ENCODE data around the gene MRAP2. TPM values are rescaled to one million over a fixed set of nuclear protein-coding genes. Genes with fewer than 3 reads are reported as not detected.
"Not testable (repeated sequence)": the region's sequence is repeated elsewhere in the genome, so short reads cannot be mapped to it uniquely, and the experiment has no call there.

Gene MRAP2
- total and polyA plus RNA-seq, 2 donors (not counting 3 experiments of a cell fraction or from before 2014, with no cell fraction given): 5.8 to 8.6 TPM

DNA sequence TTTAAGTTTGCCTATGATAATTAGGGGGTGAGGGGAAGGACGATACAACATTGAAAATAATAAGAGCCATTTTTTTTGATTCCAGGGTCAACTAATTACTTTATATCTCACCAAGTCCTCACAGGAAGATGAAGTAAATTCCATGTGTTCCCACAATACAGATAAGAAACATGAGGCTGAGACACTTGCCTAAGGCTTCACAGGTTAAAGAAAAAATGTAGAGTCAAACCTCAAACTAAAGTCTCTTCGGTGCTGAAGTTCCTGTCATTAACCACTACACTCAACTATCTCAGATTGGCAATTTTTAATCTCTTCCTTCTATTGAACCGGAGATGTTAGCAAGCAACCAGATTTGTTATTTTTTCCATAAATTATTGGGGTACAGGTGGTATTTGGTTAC, 33.0 kb downstream of the MRAP2 start:
- Histone ChIP-seq H3K27ac (ENCODE audit: insufficient read depth, low read depth, low read length) (no peak overlapping the region), H3K9me3 (replicated peaks; ENCODE audit: control insufficient read depth, insufficient read depth, low read length) (no peaks in the 10 kb centered on the region), H3K79me2 (ENCODE audit: control insufficient read depth, insufficient read depth, low read length) (no peaks in the 10 kb centered on the region), H4K20me1 (replicated peaks; ENCODE audit: control insufficient read depth, extremely low read depth, insufficient read depth, low read length) (no peaks in the 10 kb centered on the region), H2AFZ (ENCODE audit: low read depth, low read length) (no peak overlapping the region), H3K4me1 (ENCODE audit: control insufficient read depth, extremely low read depth, insufficient read depth, low read length) (peaks cover 11% of the 10 kb centered on the region), H3K36me3 (ENCODE audit: control insufficient read depth in 2 of 2, extremely low read depth in 1 of 2, insufficient read depth in 2 of 2, low read length in 2 of 2) (no peaks in the 10 kb centered on the region), H3K4me2 (ENCODE audit: insufficient read depth, low read length) (no peak overlapping the region), H3K9ac (replicated peaks; ENCODE audit: extremely low read depth, insufficient read depth, low read length) (no peak overlapping the region), H3K27me3 (ENCODE audit: control insufficient read depth in 2 of 2, insufficient read depth in 2 of 2, low read length in 2 of 2) (no peaks in the 10 kb centered on the region), H3K9me1 (replicated peaks; ENCODE audit: control insufficient read depth, extremely low read depth, insufficient read depth, low read length) (no peaks in the 10 kb centered on the region), H3K4me3 (replicated peaks in 1 of 3; ENCODE audit: insufficient read depth in 1 of 3, low read depth in 1 of 3, low read length in 3 of 3) (no peak overlapping the region)
- BruUV-seq (replicated peaks): no TSS peak
- TF ChIP-seq EZH2 (IDR thresholded peaks at IDR 0.05; ENCODE audit: borderline replicate concordance, low read depth, low read length, severe bottlenecking) (no peak), GATA2 (IDR thresholded peaks at IDR 0.05; ENCODE audit: insufficient read depth, insufficient read length, low read depth, low read length) (no peak), FOS (IDR thresholded peaks at IDR 0.05; ENCODE audit: borderline replicate concordance, insufficient read depth, low read length) (no peak), POLR2A (IDR thresholded peaks at IDR 0.05; ENCODE audit: low read depth, low read length) (no peak), POLR2AphosphoS5 (IDR thresholded peaks at IDR 0.05; ENCODE audit: insufficient read depth, low read depth, low read length) (no peak), JUN (IDR thresholded peaks at IDR 0.05; ENCODE audit: borderline replicate concordance, insufficient read depth, insufficient read length, low read depth) (no peak), MYC (IDR thresholded peaks at IDR 0.05; ENCODE audit: low read depth, low read length) (no peak)
- TF ChIP-seq, protein P1, sequence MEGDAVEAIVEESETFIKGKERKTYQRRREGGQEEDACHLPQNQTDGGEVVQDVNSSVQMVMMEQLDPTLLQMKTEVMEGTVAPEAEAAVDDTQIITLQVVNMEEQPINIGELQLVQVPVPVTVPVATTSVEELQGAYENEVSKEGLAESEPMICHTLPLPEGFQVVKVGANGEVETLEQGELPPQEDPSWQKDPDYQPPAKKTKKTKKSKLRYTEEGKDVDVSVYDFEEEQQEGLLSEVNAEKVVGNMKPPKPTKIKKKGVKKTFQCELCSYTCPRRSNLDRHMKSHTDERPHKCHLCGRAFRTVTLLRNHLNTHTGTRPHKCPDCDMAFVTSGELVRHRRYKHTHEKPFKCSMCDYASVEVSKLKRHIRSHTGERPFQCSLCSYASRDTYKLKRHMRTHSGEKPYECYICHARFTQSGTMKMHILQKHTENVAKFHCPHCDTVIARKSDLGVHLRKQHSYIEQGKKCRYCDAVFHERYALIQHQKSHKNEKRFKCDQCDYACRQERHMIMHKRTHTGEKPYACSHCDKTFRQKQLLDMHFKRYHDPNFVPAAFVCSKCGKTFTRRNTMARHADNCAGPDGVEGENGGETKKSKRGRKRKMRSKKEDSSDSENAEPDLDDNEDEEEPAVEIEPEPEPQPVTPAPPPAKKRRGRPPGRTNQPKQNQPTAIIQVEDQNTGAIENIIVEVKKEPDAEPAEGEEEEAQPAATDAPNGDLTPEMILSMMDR (IDR thresholded peaks at IDR 0.05; ENCODE audit: extremely low read depth in 1 of 2, insufficient read depth in 1 of 2, low read depth in 1 of 2, low read length in 2 of 2): no peak
- TF ChIP-seq, protein P2, sequence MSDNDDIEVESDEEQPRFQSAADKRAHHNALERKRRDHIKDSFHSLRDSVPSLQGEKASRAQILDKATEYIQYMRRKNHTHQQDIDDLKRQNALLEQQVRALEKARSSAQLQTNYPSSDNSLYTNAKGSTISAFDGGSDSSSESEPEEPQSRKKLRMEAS (IDR thresholded peaks at IDR 0.05; ENCODE audit: insufficient read depth, insufficient read length): no peak
- DNase-seq (ENCODE audit: low read depth, low spot score) (no peak), FAIRE-seq (no peak)
- CTCF ChIA-PET: no interaction called here
- dilution Hi-C loops (cut with MboI; ENCODE audit: extremely low pct_ligation_motif_present, low sequenced_read_pairs) (no loop called here), intact Hi-C loops (cut with micrococcal nuclease) (no loop called here)
- POLR2A ChIA-PET: no interaction called here

DNA sequence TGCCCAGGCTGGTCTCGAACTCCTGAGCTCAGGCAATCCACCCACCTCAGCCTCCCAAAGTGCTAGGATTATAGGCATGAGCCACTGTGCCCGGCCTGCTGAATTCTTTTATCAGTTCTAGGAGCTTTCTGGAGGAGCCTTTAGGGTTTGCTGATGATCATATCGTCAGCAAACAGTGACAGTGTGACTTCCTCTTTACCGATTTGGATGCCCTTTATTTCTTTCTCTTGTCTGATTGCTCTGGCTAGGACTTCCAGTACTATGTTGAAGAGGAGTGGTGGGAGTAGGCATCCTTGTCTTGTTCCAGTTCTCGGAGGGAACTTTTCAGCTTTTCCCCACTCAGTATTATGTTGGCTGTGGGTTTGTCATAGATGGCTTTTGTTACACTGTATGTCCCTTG, 35.3 kb downstream of the MRAP2 start:
- FAIRE-seq; H3K4me3 ChIP-seq (replicated peaks in 1 of 3; ENCODE audit: insufficient read depth in 1 of 3, low read depth in 1 of 3, low read length in 3 of 3); intact Hi-C loops (cut with micrococcal nuclease); H3K9ac ChIP-seq (replicated peaks; ENCODE audit: extremely low read depth, insufficient read depth, low read length); H3K79me2 ChIP-seq (ENCODE audit: control insufficient read depth, insufficient read depth, low read length); CTCF ChIA-PET; dilution Hi-C loops (cut with MboI; ENCODE audit: extremely low pct_ligation_motif_present, low sequenced_read_pairs); POLR2A ChIA-PET; H3K4me2 ChIP-seq (ENCODE audit: insufficient read depth, low read length); H3K27ac ChIP-seq (ENCODE audit: insufficient read depth, low read depth, low read length); H3K27me3 ChIP-seq (ENCODE audit: control insufficient read depth in 2 of 2, insufficient read depth in 2 of 2, low read length in 2 of 2); H3K9me3 ChIP-seq (replicated peaks; ENCODE audit: control insufficient read depth, insufficient read depth, low read length); DNase-seq (ENCODE audit: low read depth, low spot score); BruUV-seq (replicated peaks); H3K9me1 ChIP-seq (replicated peaks; ENCODE audit: control insufficient read depth, extremely low read depth, insufficient read depth, low read length); H2AFZ ChIP-seq (ENCODE audit: low read depth, low read length); H3K36me3 ChIP-seq (ENCODE audit: control insufficient read depth in 2 of 2, extremely low read depth in 1 of 2, insufficient read depth in 2 of 2, low read length in 2 of 2); H4K20me1 ChIP-seq (replicated peaks; ENCODE audit: control insufficient read depth, extremely low read depth, insufficient read depth, low read length): not testable (repeated sequence)
- H3K4me1 ChIP-seq (ENCODE audit: control insufficient read depth, extremely low read depth, insufficient read depth, low read length): peaks cover 11% of the 10 kb centered on the region
